SK-N-SH (cell line): ENCODE measurements around the gene SCGB1C1. TPM values are rescaled to one million over a fixed set of nuclear protein-coding genes. Genes with fewer than 3 reads are reported as not detected.
"Not testable (repeated sequence)": the region's sequence is repeated elsewhere in the genome, so short reads cannot be mapped to it uniquely, and the experiment has no call there.

Experiments
- CTCF ChIA-PET: fragments of 300-600, 350-600 bp; formaldehyde crosslinking; extraction: SDS; loops from one replicate; lab custom pipeline; 2021; lab: Yijun Ruan, JAX
- POLR2A ChIA-PET: fragments of 350-600 bp; sonication (Branson Sonifier 250); formaldehyde crosslinking; extraction: SDS; loops from one replicate; lab custom pipeline; 2020; ENCODE audit warnings: antibody characterized with exemption, inconsistent platforms; lab: Yijun Ruan, JAX
- DNase-seq: peaks from one replicate; pipeline ENCODE4 v3.0.0; 2012
- H2AFZ ChIP-seq: fragments of 200-600 bp; sonication (generic); 2 replicates; pipeline ENCODE4 v1.8.1; 2016; ENCODE audit warnings: antibody characterized with exemption, mild to moderate bottlenecking, low read depth
- H3F3A ChIP-seq: fragments of 200-600 bp; sonication (generic); replicated peaks from 2 replicates; pipeline ENCODE3; 2016; ENCODE audit warnings: antibody characterized with exemption, mild to moderate bottlenecking; ENCODE audit not compliant: insufficient read depth
- H3K27ac ChIP-seq, 2 experiments: fragments of 200-500 bp in 1 of 2; fragments of 200-600 bp in 1 of 2; sonication (Bioruptor generic) in 1 of 2; sonication (generic), shearing (Covaris generic) in 1 of 2; 2 replicates each; pipeline versions ENCODE4 v1.5.1 to v1.6.1; 2014 to 2016; ENCODE audit warnings: low read depth in 2 of 2, inconsistent platforms in 1 of 2, low read length in 1 of 2, mild to moderate bottlenecking in 1 of 2, mixed read lengths in 1 of 2
- H3K27me3 ChIP-seq: fragments of 200-600 bp; sonication (generic), shearing (Covaris generic); 2 replicates; pipeline ENCODE4 v1.6.1; 2016; ENCODE audit warnings: mixed run types; ENCODE audit not compliant: insufficient read depth
- H3K36me3 ChIP-seq, 2 experiments: fragments of 200-500 bp in 1 of 2; fragments of 200-600 bp in 1 of 2; sonication (Bioruptor generic) in 1 of 2; sonication (generic) in 1 of 2; replicated peaks in 1 of 2; 2 replicates each; pipeline versions ENCODE3 to v1.5.1; 2014 to 2016; ENCODE audit warnings: low read length in 1 of 2, mild to moderate bottlenecking in 1 of 2; ENCODE audit not compliant: insufficient read depth in 2 of 2, control insufficient read depth in 1 of 2
- H3K4me1 ChIP-seq, 2 experiments: fragments of 200-500 bp in 1 of 2; fragments of 200-600 bp in 1 of 2; sonication (Bioruptor generic) in 1 of 2; sonication (generic), shearing (Covaris generic) in 1 of 2; 2 replicates each; pipeline versions ENCODE4 v1.5.1 to v1.6.1; 2014 to 2016; ENCODE audit warnings: low read depth in 1 of 2, low read length in 1 of 2, mixed run types in 1 of 2; ENCODE audit not compliant: insufficient read depth in 2 of 2, control insufficient read depth in 1 of 2
- H3K4me2 ChIP-seq: fragments of 200-600 bp; sonication (generic), shearing (Covaris generic); 2 replicates; pipeline ENCODE4 v1.6.1; 2017; ENCODE audit warnings: mixed run types
- H3K4me3 ChIP-seq, 2 experiments: fragments of 200-500 bp in 1 of 2; fragments of 200-600 bp in 1 of 2; sonication (Bioruptor generic) in 1 of 2; sonication (generic), shearing (Covaris generic) in 1 of 2; 2 replicates each; pipeline versions ENCODE4 v1.5.1 to v1.8.1; 2014 to 2016; ENCODE audit warnings: low read depth in 2 of 2, inconsistent platforms in 1 of 2, low read length in 1 of 2, mild to moderate bottlenecking in 1 of 2, mixed read lengths in 1 of 2, moderate library complexity in 1 of 2
- H3K79me2 ChIP-seq: fragments of 200-600 bp; sonication (generic); 2 replicates; pipeline ENCODE4 v1.8.1; 2017; ENCODE audit warnings: mild to moderate bottlenecking; ENCODE audit not compliant: insufficient read depth
- H3K9ac ChIP-seq: fragments of 200-600 bp; sonication (generic); 2 replicates; pipeline ENCODE4 v1.6.1; 2017; ENCODE audit warnings: mixed run types
- H3K9me2 ChIP-seq: fragments of 200-600 bp; sonication (generic); 2 replicates; pipeline ENCODE4 v1.6.1; 2017; ENCODE audit warnings: mixed run types
- H3K9me3 ChIP-seq: fragments of 200-600 bp; sonication (generic); 2 replicates; pipeline ENCODE4 v1.6.1; 2017; ENCODE audit warnings: mixed run types, mild to moderate bottlenecking, moderate library complexity
- H4K20me1 ChIP-seq: fragments of 200-600 bp; sonication (generic); 2 replicates; pipeline ENCODE4 v1.6.1; 2017; ENCODE audit warnings: mild to moderate bottlenecking, mixed run types; ENCODE audit not compliant: insufficient read depth
- EP300 ChIP-seq, 2 experiments: IDR thresholded peaks; 2 replicates each; pipeline versions ENCODE4 v1.4.0 to v1.6.1; 2012; ENCODE audit warnings: borderline replicate concordance in 1 of 2, low read depth in 1 of 2, low read length in 1 of 2
- FOXM1 ChIP-seq: IDR thresholded peaks from 2 replicates; pipeline ENCODE4 v1.4.0; 2012; ENCODE audit warnings: low read depth, mild to moderate bottlenecking
- GABPA ChIP-seq: IDR thresholded peaks from 2 replicates; pipeline ENCODE4 v1.4.0; 2012; ENCODE audit warnings: low read depth, mild to moderate bottlenecking
- JUND ChIP-seq: IDR thresholded peaks from 2 replicates; pipeline ENCODE4 v1.4.0; 2012
- MXI1 ChIP-seq: IDR thresholded peaks from 2 replicates; pipeline ENCODE4 v1.6.1; 2012; ENCODE audit warnings: mild to moderate bottlenecking, low read depth, low read length, improper control_type of control experiment
- NFIC ChIP-seq: IDR thresholded peaks from 2 replicates; pipeline ENCODE4 v1.4.0; 2012; ENCODE audit warnings: borderline replicate concordance
- POLR2AphosphoS5 ChIP-seq: IDR thresholded peaks from 2 replicates; pipeline ENCODE4 v1.6.1; 2012; ENCODE audit warnings: low read depth, low read length
- YY1 ChIP-seq: IDR thresholded peaks from 2 replicates; pipeline ENCODE4 v1.4.0; 2012; ENCODE audit warnings: low read depth, mild to moderate bottlenecking
- WGBS: methylation state at CpG from one replicate; pipeline ENCODE4 v1.1.6; 2017; ENCODE audit warnings: low lambda C conversion rate; 5-methylcytosine and 5-hydroxymethylcytosine counted together
- polyA plus RNA-seq, 3 experiments: library from polyadenylated mRNA; depleted of rRNA; stranded (reverse); fragments of >200 nt; gene quantifications; 2 replicates each; pipeline ENCODE4 v1.2.3, GENCODE V29; 2012

The SCGB1C1 gene
- polyA plus RNA-seq, 1 of the 3 experiments (the other 2 are of a cell fraction) = not detected

GRCh38 chr11:218815-219593 lies 26.1 kb downstream of the SCGB1C1 start:
- H3K79me2 ChIP-seq = no peaks in the 10 kb centered on the region
- ChIA-PET CTCF (no interaction called here), POLR2A (no interaction called here)

GRCh38 chr11:220641-221215 lies 27.9 kb downstream of the SCGB1C1 start:
- H3K9me2 ChIP-seq, DNase-seq, H4K20me1 ChIP-seq, H3K27ac ChIP-seq, CTCF ChIA-PET, H3K4me3 ChIP-seq, H3K79me2 ChIP-seq, H3K9me3 ChIP-seq, H3K4me1 ChIP-seq, H2AFZ ChIP-seq, H3K4me2 ChIP-seq, H3K9ac ChIP-seq, H3K27me3 ChIP-seq, H3F3A ChIP-seq, POLR2A ChIA-PET: not testable (repeated sequence)
- H3K36me3 ChIP-seq = peaks cover 4 to 16% of the 10 kb centered on the region in 2 experiments
- 92% methylated on average over 3 of the region's 3 CpGs for WGBS

More at GRCh38 chr11:218815-219593, 26.1 kb downstream of the SCGB1C1 start:
- TF ChIP-seq YY1 = no peak
- TF ChIP-seq MXI1 = no peak
- TF ChIP-seq NFIC = no peak
- no peak for TF ChIP-seq JUND
- no peak for TF ChIP-seq FOXM1
- TF ChIP-seq POLR2AphosphoS5 = no peak
- no peak for TF ChIP-seq EP300 (IDR thresholded peaks at IDR 0.05; ENCODE audit: borderline replicate concordance in 1 of 2, low read depth in 1 of 2, low read length in 1 of 2)
- TF ChIP-seq GABPA = no peak
- H3K9me2 ChIP-seq = no peaks in the 10 kb centered on the region
- H3K27me3 ChIP-seq = no peaks in the 10 kb centered on the region
- 88% methylated on average over 24 of the region's 29 CpGs for WGBS
- no peaks in the 10 kb centered on the region for H3K4me1 ChIP-seq
- H3K27ac ChIP-seq = no peak overlapping the region
- H3K9me3 ChIP-seq = no peaks in the 10 kb centered on the region
- H3K4me3 ChIP-seq = no peak overlapping the region
- no peak overlapping the region for H2AFZ ChIP-seq
- H3F3A ChIP-seq = peaks cover 15% of the 10 kb centered on the region
- DNase-seq = no peak
- peaks cover 11 to 26% of the 10 kb centered on the region in 2 experiments for H3K36me3 ChIP-seq
- 0 out of 2 replicates have a peak, but pooled peaks cover 2% of the 10 kb centered on the region for H4K20me1 ChIP-seq
- no peak overlapping the region for H3K9ac ChIP-seq
- no peak overlapping the region for H3K4me2 ChIP-seq

- no peak overlapping the region for H3K4me3 ChIP-seq
- no peak overlapping the region for H3K4me2 ChIP-seq
- H3K27me3 ChIP-seq = no peaks in the 10 kb centered on the region
- WGBS = 93% methylated on average over 7 of the region's 7 CpGs
- H3K9ac ChIP-seq = no peak overlapping the region
- POLR2A ChIA-PET = no interaction called here
- H3K9me3 ChIP-seq = no peaks in the 10 kb centered on the region
- no peak for DNase-seq
- no peaks in the 10 kb centered on the region; the same call in 1 of the 2 replicates for H4K20me1 ChIP-seq
- peaks cover 0 to 8% of the 10 kb centered on the region in 2 experiments for H3K36me3 ChIP-seq
- H3K79me2 ChIP-seq = no peaks in the 10 kb centered on the region; the same call in 1 of the 2 replicates
- H2AFZ ChIP-seq = no peak overlapping the region
- TF ChIP-seq GABPA (no peak), POLR2AphosphoS5 (no peak)
- CTCF ChIA-PET = interaction anchor here (1.0 kb wide), 1 partner anchor 22 kb away, joined by 3 read pairs; no protein-coding TSS in a partner anchor
- no peak overlapping the region for H3K27ac ChIP-seq
- peaks cover 3% of the 10 kb centered on the region for H3F3A ChIP-seq
- no peaks in the 10 kb centered on the region for H3K4me1 ChIP-seq
- H3K9me2 ChIP-seq = no peaks in the 10 kb centered on the region
These were observed 28.7 kb downstream of the SCGB1C1 start for GRCh38 chr11:221539-221938.
